DOHH2 (cell line): ENCODE results near the gene IMPG1.

Experiments
- H3F3A ChIP-seq: fragments of 200-600 bp; sonication (generic), shearing (Covaris generic); 2 replicates; pipeline ENCODE4 v1.6.0; 2016; ENCODE audit warnings: antibody characterized with exemption, mild to moderate bottlenecking; ENCODE audit not compliant: control insufficient read depth, insufficient read depth
- H3K27ac ChIP-seq: fragments of 200-600 bp; sonication (generic); 2 replicates; pipeline ENCODE4 v1.5.1; 2014; ENCODE audit warnings: low read depth, mild to moderate bottlenecking, low read length, moderate library complexity
- H3K27me3 ChIP-seq: fragments of 200-600 bp; sonication (generic); 2 replicates; pipeline ENCODE4 v1.6.1; 2014; ENCODE audit warnings: mild to moderate bottlenecking, low read length, mixed read lengths; ENCODE audit not compliant: control insufficient read depth
- H3K36me3 ChIP-seq: fragments of 200-600 bp; sonication (generic); 2 replicates; pipeline ENCODE4 v1.6.1; 2014; ENCODE audit warnings: mild to moderate bottlenecking, low read length, moderate library complexity, mixed read lengths; ENCODE audit not compliant: control insufficient read depth
- H3K4me1 ChIP-seq: fragments of 200-600 bp; sonication (generic); 2 replicates; pipeline ENCODE4 v1.6.1; 2014; ENCODE audit warnings: mild to moderate bottlenecking, low read length, mixed read lengths; ENCODE audit not compliant: control insufficient read depth
- H3K4me2 ChIP-seq: fragments of 200-600 bp; sonication (generic); 2 replicates; pipeline ENCODE4 v1.6.0; 2014; ENCODE audit warnings: mild to moderate bottlenecking, low read length, moderate library complexity
- H3K4me3 ChIP-seq: fragments of 200-600 bp; sonication (generic); 2 replicates; pipeline ENCODE4 v1.5.1; 2014; ENCODE audit warnings: mild to moderate bottlenecking, low read length, mixed read lengths
- H3K79me2 ChIP-seq: fragments of 200-600 bp; sonication (generic); 2 replicates; pipeline ENCODE4 v1.6.1; 2014; ENCODE audit warnings: mild to moderate bottlenecking, low read length, mixed read lengths; ENCODE audit not compliant: control insufficient read depth
- H3K9me2 ChIP-seq: fragments of 200-600 bp; sonication (generic); replicated peaks from 2 replicates; pipeline ENCODE4 v1.6.1; 2014; ENCODE audit warnings: mild to moderate bottlenecking, low read length, mixed read lengths; ENCODE audit not compliant: control insufficient read depth
- H3K9me3 ChIP-seq: fragments of 200-600 bp; sonication (generic); 2 replicates; pipeline ENCODE4 v1.6.1; 2014; ENCODE audit warnings: antibody characterized with exemption, low read length, mixed read lengths; ENCODE audit not compliant: control insufficient read depth, insufficient read depth
- H4K20me1 ChIP-seq: fragments of 200-600 bp; sonication (generic); 2 replicates; pipeline ENCODE4 v1.6.0; 2014; ENCODE audit warnings: low read depth, mild to moderate bottlenecking, antibody characterized with exemption, low read length, moderate library complexity; ENCODE audit not compliant: control insufficient read depth, insufficient read depth
- EZH2phosphoT487 ChIP-seq: fragments of 200-600 bp; sonication (generic); IDR thresholded peaks from 2 replicates; pipeline ENCODE4 v1.6.1; 2017; ENCODE audit warnings: borderline replicate concordance, mild to moderate bottlenecking, antibody characterized with exemption, low read length, moderate library complexity, mixed read lengths
- TF ChIP-seq, protein P1 (sequence below): fragments of 200-600 bp; sonication (generic); IDR thresholded peaks from one replicate; pipeline ENCODE4 v1.5.1; 2014; ENCODE audit warnings: antibody characterized with exemption, mild to moderate bottlenecking, low read depth, low read length; ENCODE audit not compliant: poor library complexity, severe bottlenecking

The IMPG1 gene

DNA sequence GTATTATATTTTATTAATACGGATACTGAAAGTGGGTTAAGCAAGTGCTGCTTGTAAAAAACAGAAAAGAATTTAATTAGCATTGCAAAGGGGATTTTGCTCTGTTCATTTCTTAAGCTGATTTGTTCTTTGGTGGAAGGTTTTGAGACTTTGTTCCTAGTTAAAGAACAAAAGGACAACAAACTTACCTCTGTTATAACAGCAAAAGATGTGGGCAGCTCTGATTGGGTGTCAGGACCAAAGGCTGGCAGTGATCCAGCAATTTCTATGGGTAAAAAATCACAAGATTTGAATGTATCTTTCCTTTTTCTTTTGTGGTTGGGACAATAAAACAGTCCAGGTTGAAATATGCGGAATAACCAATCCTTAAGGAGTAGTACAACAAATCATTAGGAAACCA lies 68.8 kb downstream of the IMPG1 start:
- Histone ChIP-seq H3K9me2 (no peaks in the 10 kb centered on the region), H3K9me3 (no peaks in the 10 kb centered on the region), H3K4me1 (no peaks in the 10 kb centered on the region), H3K36me3 (no peaks in the 10 kb centered on the region), H3K4me3 (no peak overlapping the region), H3K79me2 (no peaks in the 10 kb centered on the region), H4K20me1 (no peaks in the 10 kb centered on the region), H3K4me2 (no peak overlapping the region), H3K27me3 (no peaks in the 10 kb centered on the region), H3K27ac (no peak overlapping the region), H3F3A (no peaks in the 10 kb centered on the region)
- TF ChIP-seq, protein P1, sequence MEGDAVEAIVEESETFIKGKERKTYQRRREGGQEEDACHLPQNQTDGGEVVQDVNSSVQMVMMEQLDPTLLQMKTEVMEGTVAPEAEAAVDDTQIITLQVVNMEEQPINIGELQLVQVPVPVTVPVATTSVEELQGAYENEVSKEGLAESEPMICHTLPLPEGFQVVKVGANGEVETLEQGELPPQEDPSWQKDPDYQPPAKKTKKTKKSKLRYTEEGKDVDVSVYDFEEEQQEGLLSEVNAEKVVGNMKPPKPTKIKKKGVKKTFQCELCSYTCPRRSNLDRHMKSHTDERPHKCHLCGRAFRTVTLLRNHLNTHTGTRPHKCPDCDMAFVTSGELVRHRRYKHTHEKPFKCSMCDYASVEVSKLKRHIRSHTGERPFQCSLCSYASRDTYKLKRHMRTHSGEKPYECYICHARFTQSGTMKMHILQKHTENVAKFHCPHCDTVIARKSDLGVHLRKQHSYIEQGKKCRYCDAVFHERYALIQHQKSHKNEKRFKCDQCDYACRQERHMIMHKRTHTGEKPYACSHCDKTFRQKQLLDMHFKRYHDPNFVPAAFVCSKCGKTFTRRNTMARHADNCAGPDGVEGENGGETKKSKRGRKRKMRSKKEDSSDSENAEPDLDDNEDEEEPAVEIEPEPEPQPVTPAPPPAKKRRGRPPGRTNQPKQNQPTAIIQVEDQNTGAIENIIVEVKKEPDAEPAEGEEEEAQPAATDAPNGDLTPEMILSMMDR, result no peak
- no peak for TF ChIP-seq EZH2phosphoT487

DNA sequence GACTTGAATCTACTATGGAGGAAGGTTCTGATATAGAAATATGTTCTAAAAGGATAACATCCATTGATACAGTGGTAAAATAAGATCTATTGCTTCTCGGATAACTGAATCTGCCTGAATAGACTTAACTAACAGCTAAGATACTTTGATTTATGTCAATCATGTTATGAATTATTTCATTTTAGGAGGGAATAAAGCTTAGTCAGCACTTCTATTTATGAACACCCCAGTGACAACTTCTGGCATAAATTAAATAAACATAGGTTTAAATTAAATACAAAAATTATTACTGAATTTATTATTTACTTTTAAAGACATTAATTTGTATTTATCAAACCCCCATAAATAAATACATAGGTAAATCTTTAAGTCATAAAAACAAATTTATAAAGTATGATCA lies 69.3 kb downstream of the IMPG1 start:
- no peaks in the 10 kb centered on the region for H3K36me3 ChIP-seq
- no peak overlapping the region for H3K4me2 ChIP-seq
- H4K20me1 ChIP-seq, result no peaks in the 10 kb centered on the region
- no peaks in the 10 kb centered on the region for H3K4me1 ChIP-seq
- no peaks in the 10 kb centered on the region for H3F3A ChIP-seq
- no peak for TF ChIP-seq EZH2phosphoT487
- TF ChIP-seq, protein P1, result no peak
- H3K27me3 ChIP-seq, result no peaks in the 10 kb centered on the region
- H3K4me3 ChIP-seq, result no peak overlapping the region
- H3K27ac ChIP-seq, result no peak overlapping the region
- no peaks in the 10 kb centered on the region for H3K9me2 ChIP-seq
- H3K9me3 ChIP-seq, result no peaks in the 10 kb centered on the region
- no peaks in the 10 kb centered on the region for H3K79me2 ChIP-seq

DNA sequence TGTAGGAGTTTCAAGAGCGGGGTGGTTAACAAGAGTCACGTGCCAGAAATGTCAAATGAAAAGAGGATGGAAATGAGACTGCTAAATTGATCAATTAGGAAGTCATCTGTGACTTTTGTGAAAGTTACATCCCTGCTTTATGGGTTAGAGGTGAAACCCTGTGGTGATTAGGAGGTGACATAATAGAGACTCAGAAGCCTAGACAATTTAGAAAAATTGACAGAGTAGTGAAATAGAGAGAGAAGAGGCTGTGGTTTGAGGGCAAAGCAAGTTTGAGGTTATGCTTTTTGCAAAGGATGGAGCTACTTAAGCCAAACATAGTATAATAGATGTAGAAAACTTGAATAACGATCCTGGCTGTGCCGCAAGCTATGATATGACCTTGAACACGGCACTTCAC lies 71.8 kb downstream of the IMPG1 start:
- no peaks in the 10 kb centered on the region for H4K20me1 ChIP-seq
- H3K4me2 ChIP-seq, result no peak overlapping the region
- no peaks in the 10 kb centered on the region for H3K27me3 ChIP-seq
- no peak overlapping the region for H3K4me3 ChIP-seq
- H3K4me1 ChIP-seq, result no peaks in the 10 kb centered on the region
- H3F3A ChIP-seq, result no peaks in the 10 kb centered on the region
- no peaks in the 10 kb centered on the region for H3K9me3 ChIP-seq
- no peaks in the 10 kb centered on the region for H3K36me3 ChIP-seq
- no peaks in the 10 kb centered on the region for H3K9me2 ChIP-seq
- TF ChIP-seq, protein P1, result no peak
- TF ChIP-seq EZH2phosphoT487, result no peak
- no peaks in the 10 kb centered on the region for H3K79me2 ChIP-seq
- H3K27ac ChIP-seq, result no peak overlapping the region

DNA sequence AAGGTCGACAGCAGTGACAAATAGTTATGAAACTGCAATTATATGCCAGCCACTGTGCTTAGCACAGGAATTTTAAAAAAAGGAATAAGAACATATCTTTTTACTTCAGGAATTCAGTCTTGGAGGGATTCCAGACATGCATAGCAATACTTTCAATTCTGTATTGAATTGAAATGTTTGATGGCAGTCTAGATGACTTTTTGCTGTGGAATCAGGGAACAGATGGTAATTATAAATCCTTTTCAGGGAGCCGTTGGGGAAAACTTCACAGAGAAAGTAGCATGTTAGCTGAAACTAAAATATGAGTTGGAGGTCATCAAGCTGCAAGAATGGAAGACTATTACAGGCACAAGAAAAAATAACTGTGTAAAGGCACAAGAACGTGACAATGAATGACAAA lies 74.8 kb downstream of the IMPG1 start:
- Histone ChIP-seq H3K9me2 (no peaks in the 10 kb centered on the region), H3K4me3 (no peak overlapping the region), H3K27ac (no peak overlapping the region), H3K9me3 (no peaks in the 10 kb centered on the region), H3K4me2 (no peak overlapping the region), H3F3A (no peaks in the 10 kb centered on the region), H3K79me2 (no peaks in the 10 kb centered on the region), H3K27me3 (no peaks in the 10 kb centered on the region), H3K36me3 (no peaks in the 10 kb centered on the region), H3K4me1 (no peaks in the 10 kb centered on the region), H4K20me1 (no peaks in the 10 kb centered on the region)
- no peak for TF ChIP-seq EZH2phosphoT487
- TF ChIP-seq, protein P1, result no peak
